GM23338 (cell line): ENCODE data around the gene MPRIP. TPM values are rescaled to one million over a fixed set of nuclear protein-coding genes. Genes with fewer than 3 reads are reported as not detected.
A peak's percentile ranks its signal among the peaks of the same experiment; 100 is the strongest.

Experiments used
- ATAC-seq: fragments of 200-7000 bp; cut with Tn5 transposase; 3 replicates; pipeline ENCODE4 v1.9.1; 2020
- DNase-seq: peaks from one replicate; pipeline ENCODE4 v3.0.0-alpha.2; 2015; ENCODE audit warnings: low spot score
- H2AFZ ChIP-seq: fragments of 200-600 bp; sonication (generic); 2 replicates; pipeline ENCODE4 v1.8.0; 2016; ENCODE audit warnings: antibody characterized with exemption, mild to moderate bottlenecking, moderate library complexity
- H3F3A ChIP-seq: fragments of 200-600 bp; sonication (generic); replicated peaks from 2 replicates; pipeline ENCODE4 v1.8.0; 2017; ENCODE audit warnings: antibody characterized with exemption, mixed run types, low read depth
- H3K27ac ChIP-seq: fragments of 200-600 bp; sonication (generic); 2 replicates; pipeline ENCODE4 v1.6.1; 2016; ENCODE audit warnings: low read depth
- H3K27me3 ChIP-seq: fragments of 200-600 bp; sonication (generic); 2 replicates; pipeline ENCODE4 v1.8.0; 2016; ENCODE audit warnings: mild to moderate bottlenecking, mixed run types, moderate library complexity; ENCODE audit not compliant: insufficient read depth
- H3K36me3 ChIP-seq: fragments of 200-600 bp; sonication (generic); 2 replicates; pipeline ENCODE4 v1.8.0; 2016; ENCODE audit warnings: mild to moderate bottlenecking; ENCODE audit not compliant: insufficient read depth
- H3K4me1 ChIP-seq: fragments of 200-600 bp; sonication (generic); 2 replicates; pipeline ENCODE4 v1.8.0; 2016; ENCODE audit warnings: mild to moderate bottlenecking, moderate library complexity; ENCODE audit not compliant: insufficient read depth
- H3K4me2 ChIP-seq: fragments of 200-600 bp; sonication (generic); 2 replicates; pipeline ENCODE4 v1.7.1; 2017; ENCODE audit warnings: mixed run types
- H3K4me3 ChIP-seq: fragments of 200-600 bp; sonication (generic); 2 replicates; pipeline ENCODE4 v1.6.1; 2016; ENCODE audit warnings: mixed run types
- H3K79me2 ChIP-seq: fragments of 200-600 bp; sonication (generic); replicated peaks from 2 replicates; pipeline ENCODE4 v1.8.0; 2017; ENCODE audit warnings: mild to moderate bottlenecking; ENCODE audit not compliant: insufficient read depth
- H3K9me2 ChIP-seq: fragments of 200-600 bp; sonication (generic); 2 replicates; pipeline ENCODE4 v1.8.0; 2017; ENCODE audit not compliant: insufficient read depth
- H4K20me1 ChIP-seq: fragments of 200-600 bp; sonication (generic); replicated peaks from 2 replicates; pipeline ENCODE4 v1.8.0; 2017; ENCODE audit warnings: mild to moderate bottlenecking; ENCODE audit not compliant: insufficient read depth
- H3K27ac Mint-ChIP-seq: 2 replicates; pipeline ENCODE4 v1.8.0; 2020; ENCODE audit warnings: inconsistent platforms, mild to moderate bottlenecking, moderate library complexity, mixed read lengths
- H3K27me3 Mint-ChIP-seq: 3 replicates; pipeline ENCODE4 v1.8.0; 2022; ENCODE audit warnings: low read depth, mild to moderate bottlenecking, moderate library complexity, mixed read lengths, inconsistent platforms; ENCODE audit not compliant: insufficient read depth, poor library complexity
- H3K36me3 Mint-ChIP-seq: 3 replicates; pipeline ENCODE4 v1.8.0; 2021; ENCODE audit warnings: low read depth, mild to moderate bottlenecking, inconsistent platforms, moderate library complexity, mixed read lengths
- H3K4me1 Mint-ChIP-seq: 3 replicates; pipeline ENCODE4 v1.8.0; 2020; ENCODE audit warnings: mild to moderate bottlenecking, inconsistent platforms, mixed read lengths
- H3K4me3 Mint-ChIP-seq: 3 replicates; pipeline ENCODE4 v1.8.0; 2021; ENCODE audit warnings: moderate library complexity, mild to moderate bottlenecking, inconsistent platforms, mixed read lengths
- H3K9me3 Mint-ChIP-seq: 3 replicates; pipeline ENCODE4 v1.8.0; 2020; ENCODE audit warnings: moderate library complexity, mild to moderate bottlenecking, inconsistent platforms, mixed read lengths
- CREB1 ChIP-seq: fragments of 250-450 bp; sonication (Bioruptor Pico); IDR thresholded peaks from 2 replicates; pipeline ENCODE4 v1.5.0; 2020; ENCODE audit warnings: low read depth, mild to moderate bottlenecking, moderate library complexity
- EZH2 ChIP-seq: fragments of 200-600 bp; sonication (generic); IDR thresholded peaks from one replicate; pipeline ENCODE4 v1.8.0; 2017; ENCODE audit warnings: antibody characterized with exemption, mild to moderate bottlenecking, low read depth; ENCODE audit not compliant: unreplicated experiment
- EZH2phosphoT487 ChIP-seq: fragments of 200-600 bp; sonication (generic); IDR thresholded peaks from one replicate; pipeline ENCODE4 v1.8.1; 2018; ENCODE audit warnings: antibody characterized with exemption; ENCODE audit not compliant: unreplicated experiment
- JUNB ChIP-seq: IDR thresholded peaks from one replicate; pipeline ENCODE4 v1.6.1; 2016; ENCODE audit warnings: antibody characterized with exemption; ENCODE audit not compliant: unreplicated experiment
- NANOG ChIP-seq: IDR thresholded peaks from 2 replicates; pipeline ENCODE4 v1.6.1; 2016; ENCODE audit warnings: antibody characterized with exemption, borderline replicate concordance
- POLR2AphosphoS5 ChIP-seq: IDR thresholded peaks from 2 replicates; pipeline ENCODE4 v1.6.1; 2016; ENCODE audit warnings: antibody characterized with exemption, low read depth
- STAT1 ChIP-seq: IDR thresholded peaks from one replicate; pipeline ENCODE4 v1.6.1; 2016; ENCODE audit warnings: antibody characterized with exemption; ENCODE audit not compliant: unreplicated experiment
- ZNF114 ChIP-seq: fragments of 250-450 bp; sonication (Bioruptor Pico); IDR thresholded peaks from 2 replicates; pipeline ENCODE4 v1.5.0; 2020; ENCODE audit warnings: mild to moderate bottlenecking, moderate library complexity
- ZNF331 ChIP-seq: fragments of 250-450 bp; sonication (Bioruptor Pico); IDR thresholded peaks from 2 replicates; pipeline ENCODE4 v1.5.0; 2020; ENCODE audit warnings: low read depth, mild to moderate bottlenecking, moderate library complexity
- polyA plus RNA-seq: library from polyadenylated mRNA; unstranded; fragments of >200 nt; fragmentation: Nextera tagmentation; extraction: Ambion mirVana; gene quantifications from 2 replicates; pipeline ENCODE4 v1.2.1, GENCODE V29; 2016
- total RNA-seq: library from RNA; depleted of rRNA; stranded (reverse); fragments of >200 nt; shearing (Covaris generic); gene quantifications from 2 replicates; pipeline ENCODE4 v1.2.3, GENCODE V29; 2014
- TF ChIP-seq, protein P1 (sequence below): IDR thresholded peaks from one replicate; pipeline ENCODE4 v1.6.1; 2018; ENCODE audit warnings: antibody characterized with exemption; ENCODE audit not compliant: unreplicated experiment
- TF ChIP-seq, protein P2 (sequence below): fragments of 250-450 bp; sonication (Bioruptor Pico); IDR thresholded peaks from 2 replicates; pipeline ENCODE4 v1.5.0; 2020; ENCODE audit warnings: mild to moderate bottlenecking, moderate library complexity
- TF ChIP-seq, protein P3 (sequence below), 2 experiments: fragments of 200-600 bp in 1 of 2; sonication (generic) in 1 of 2; conservative IDR thresholded peaks; 2 replicates each; pipeline versions ENCODE4 v1.5.1 to v1.6.1; 2016 to 2017; ENCODE audit warnings: antibody characterized with exemption in 2 of 2, low read depth in 2 of 2, mild to moderate bottlenecking in 2 of 2, moderate library complexity in 1 of 2
- TF ChIP-seq, protein P4 (sequence below): IDR thresholded peaks from 2 replicates; pipeline ENCODE4 v1.6.1; 2016; ENCODE audit warnings: antibody characterized with exemption

The MPRIP gene
- total and polyA plus RNA-seq, 2 experiments from 2014 or later = 39.3 to 113 TPM

DNA sequence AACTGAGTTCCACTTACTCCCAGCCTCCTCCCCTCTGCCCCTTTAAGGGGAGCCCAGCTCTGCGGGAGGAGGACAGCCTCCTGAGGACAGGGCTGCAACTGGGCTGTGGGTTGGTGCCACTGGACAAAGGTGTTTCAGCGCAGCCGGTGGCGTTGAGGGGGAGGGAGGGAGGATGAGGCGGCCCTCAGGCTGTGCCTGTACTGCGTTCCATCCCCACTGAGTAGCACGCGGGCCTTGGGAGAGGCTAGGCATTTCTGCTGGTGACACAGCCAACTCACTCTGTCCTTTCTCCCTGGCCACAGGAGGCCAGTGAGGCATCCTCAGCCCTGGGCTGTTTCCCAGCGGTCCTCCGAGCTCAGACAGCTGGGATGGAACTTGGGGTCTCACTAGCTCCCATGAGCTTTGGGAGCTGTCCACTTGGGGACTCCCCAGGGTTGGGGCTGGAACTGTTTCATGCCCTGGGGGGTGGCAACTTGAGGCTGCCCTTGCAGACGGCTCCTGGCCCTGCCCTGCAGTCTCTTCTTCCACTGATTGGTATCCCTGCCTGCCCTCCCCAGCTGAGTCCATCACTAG lies 70.5 kb downstream of the MPRIP start:
- peaks cover 18% of the 10 kb centered on the region for H3K4me1 Mint-ChIP-seq
- no peak for DNase-seq
- ATAC-seq = peak; percentile 21

More for the DNA sequence above, 70.5 kb downstream of the MPRIP start:
- H3K4me3 Mint-ChIP-seq = no peak overlapping the region
- Histone ChIP-seq H3K27me3 (no peaks in the 10 kb centered on the region), H2AFZ (no peak overlapping the region), H3F3A (no peaks in the 10 kb centered on the region), H3K79me2 (peaks cover 49% of the 10 kb centered on the region), H3K27ac (no peak overlapping the region), H3K4me2 (no peak overlapping the region), H3K4me1 (no peaks in the 10 kb centered on the region; the same call in 1 of the 2 replicates), H3K36me3 (no peaks in the 10 kb centered on the region), H3K4me3 (no peak overlapping the region), H4K20me1 (peaks cover 22% of the 10 kb centered on the region; the same call in 1 of the 2 replicates), H3K9me2 (no peaks in the 10 kb centered on the region)
- H3K36me3 Mint-ChIP-seq = no peaks in the 10 kb centered on the region
- H3K27me3 Mint-ChIP-seq = peaks cover 4% of the 10 kb centered on the region
- no peaks in the 10 kb centered on the region for H3K9me3 Mint-ChIP-seq
- TF ChIP-seq, protein P1, sequence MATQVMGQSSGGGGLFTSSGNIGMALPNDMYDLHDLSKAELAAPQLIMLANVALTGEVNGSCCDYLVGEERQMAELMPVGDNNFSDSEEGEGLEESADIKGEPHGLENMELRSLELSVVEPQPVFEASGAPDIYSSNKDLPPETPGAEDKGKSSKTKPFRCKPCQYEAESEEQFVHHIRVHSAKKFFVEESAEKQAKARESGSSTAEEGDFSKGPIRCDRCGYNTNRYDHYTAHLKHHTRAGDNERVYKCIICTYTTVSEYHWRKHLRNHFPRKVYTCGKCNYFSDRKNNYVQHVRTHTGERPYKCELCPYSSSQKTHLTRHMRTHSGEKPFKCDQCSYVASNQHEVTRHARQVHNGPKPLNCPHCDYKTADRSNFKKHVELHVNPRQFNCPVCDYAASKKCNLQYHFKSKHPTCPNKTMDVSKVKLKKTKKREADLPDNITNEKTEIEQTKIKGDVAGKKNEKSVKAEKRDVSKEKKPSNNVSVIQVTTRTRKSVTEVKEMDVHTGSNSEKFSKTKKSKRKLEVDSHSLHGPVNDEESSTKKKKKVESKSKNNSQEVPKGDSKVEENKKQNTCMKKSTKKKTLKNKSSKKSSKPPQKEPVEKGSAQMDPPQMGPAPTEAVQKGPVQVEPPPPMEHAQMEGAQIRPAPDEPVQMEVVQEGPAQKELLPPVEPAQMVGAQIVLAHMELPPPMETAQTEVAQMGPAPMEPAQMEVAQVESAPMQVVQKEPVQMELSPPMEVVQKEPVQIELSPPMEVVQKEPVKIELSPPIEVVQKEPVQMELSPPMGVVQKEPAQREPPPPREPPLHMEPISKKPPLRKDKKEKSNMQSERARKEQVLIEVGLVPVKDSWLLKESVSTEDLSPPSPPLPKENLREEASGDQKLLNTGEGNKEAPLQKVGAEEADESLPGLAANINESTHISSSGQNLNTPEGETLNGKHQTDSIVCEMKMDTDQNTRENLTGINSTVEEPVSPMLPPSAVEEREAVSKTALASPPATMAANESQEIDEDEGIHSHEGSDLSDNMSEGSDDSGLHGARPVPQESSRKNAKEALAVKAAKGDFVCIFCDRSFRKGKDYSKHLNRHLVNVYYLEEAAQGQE = no peak
- TF ChIP-seq NANOG (no peak), CREB1 (CRISPR knock-in tag) (no peak), EZH2 (no peak), EZH2phosphoT487 (no peak), POLR2AphosphoS5 (no peak), ZNF114 (CRISPR knock-in tag) (no peak), STAT1 (no peak), JUNB (no peak), ZNF331 (CRISPR knock-in tag) (no peak)
- TF ChIP-seq, protein P2, sequence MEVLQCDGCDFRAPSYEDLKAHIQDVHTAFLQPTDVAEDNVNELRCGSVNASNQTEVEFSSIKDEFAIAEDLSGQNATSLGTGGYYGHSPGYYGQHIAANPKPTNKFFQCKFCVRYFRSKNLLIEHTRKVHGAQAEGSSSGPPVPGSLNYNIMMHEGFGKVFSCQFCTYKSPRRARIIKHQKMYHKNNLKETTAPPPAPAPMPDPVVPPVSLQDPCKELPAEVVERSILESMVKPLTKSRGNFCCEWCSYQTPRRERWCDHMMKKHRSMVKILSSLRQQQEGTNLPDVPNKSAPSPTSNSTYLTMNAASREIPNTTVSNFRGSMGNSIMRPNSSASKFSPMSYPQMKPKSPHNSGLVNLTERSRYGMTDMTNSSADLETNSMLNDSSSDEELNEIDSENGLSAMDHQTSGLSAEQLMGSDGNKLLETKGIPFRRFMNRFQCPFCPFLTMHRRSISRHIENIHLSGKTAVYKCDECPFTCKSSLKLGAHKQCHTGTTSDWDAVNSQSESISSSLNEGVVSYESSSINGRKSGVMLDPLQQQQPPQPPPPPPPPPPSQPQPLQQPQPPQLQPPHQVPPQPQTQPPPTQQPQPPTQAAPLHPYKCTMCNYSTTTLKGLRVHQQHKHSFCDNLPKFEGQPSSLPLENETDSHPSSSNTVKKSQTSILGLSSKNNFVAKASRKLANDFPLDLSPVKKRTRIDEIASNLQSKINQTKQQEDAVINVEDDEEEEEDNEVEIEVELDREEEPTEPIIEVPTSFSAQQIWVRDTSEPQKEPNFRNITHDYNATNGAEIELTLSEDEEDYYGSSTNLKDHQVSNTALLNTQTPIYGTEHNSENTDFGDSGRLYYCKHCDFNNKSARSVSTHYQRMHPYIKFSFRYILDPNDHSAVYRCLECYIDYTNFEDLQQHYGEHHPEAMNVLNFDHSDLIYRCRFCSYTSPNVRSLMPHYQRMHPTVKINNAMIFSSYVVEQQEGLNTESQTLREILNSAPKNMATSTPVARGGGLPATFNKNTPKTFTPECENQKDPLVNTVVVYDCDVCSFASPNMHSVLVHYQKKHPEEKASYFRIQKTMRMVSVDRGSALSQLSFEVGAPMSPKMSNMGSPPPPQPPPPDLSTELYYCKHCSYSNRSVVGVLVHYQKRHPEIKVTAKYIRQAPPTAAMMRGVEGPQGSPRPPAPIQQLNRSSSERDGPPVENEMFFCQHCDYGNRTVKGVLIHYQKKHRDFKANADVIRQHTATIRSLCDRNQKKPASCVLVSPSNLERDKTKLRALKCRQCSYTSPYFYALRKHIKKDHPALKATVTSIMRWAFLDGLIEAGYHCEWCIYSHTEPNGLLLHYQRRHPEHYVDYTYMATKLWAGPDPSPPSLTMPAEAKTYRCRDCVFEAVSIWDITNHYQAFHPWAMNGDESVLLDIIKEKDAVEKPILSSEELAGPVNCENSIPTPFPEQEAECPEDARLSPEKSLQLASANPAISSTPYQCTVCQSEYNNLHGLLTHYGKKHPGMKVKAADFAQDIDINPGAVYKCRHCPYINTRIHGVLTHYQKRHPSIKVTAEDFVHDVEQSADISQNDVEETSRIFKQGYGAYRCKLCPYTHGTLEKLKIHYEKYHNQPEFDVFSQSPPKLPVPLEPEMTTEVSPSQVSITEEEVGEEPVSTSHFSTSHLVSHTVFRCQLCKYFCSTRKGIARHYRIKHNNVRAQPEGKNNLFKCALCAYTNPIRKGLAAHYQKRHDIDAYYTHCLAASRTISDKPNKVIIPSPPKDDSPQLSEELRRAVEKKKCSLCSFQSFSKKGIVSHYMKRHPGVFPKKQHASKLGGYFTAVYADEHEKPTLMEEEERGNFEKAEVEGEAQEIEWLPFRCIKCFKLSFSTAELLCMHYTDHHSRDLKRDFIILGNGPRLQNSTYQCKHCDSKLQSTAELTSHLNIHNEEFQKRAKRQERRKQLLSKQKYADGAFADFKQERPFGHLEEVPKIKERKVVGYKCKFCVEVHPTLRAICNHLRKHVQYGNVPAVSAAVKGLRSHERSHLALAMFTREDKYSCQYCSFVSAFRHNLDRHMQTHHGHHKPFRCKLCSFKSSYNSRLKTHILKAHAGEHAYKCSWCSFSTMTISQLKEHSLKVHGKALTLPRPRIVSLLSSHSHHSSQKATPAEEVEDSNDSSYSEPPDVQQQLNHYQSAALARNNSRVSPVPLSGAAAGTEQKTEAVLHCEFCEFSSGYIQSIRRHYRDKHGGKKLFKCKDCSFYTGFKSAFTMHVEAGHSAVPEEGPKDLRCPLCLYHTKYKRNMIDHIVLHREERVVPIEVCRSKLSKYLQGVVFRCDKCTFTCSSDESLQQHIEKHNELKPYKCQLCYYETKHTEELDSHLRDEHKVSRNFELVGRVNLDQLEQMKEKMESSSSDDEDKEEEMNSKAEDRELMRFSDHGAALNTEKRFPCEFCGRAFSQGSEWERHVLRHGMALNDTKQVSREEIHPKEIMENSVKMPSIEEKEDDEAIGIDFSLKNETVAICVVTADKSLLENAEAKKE (CRISPR knock-in tag) = no peak
- TF ChIP-seq, protein P3, sequence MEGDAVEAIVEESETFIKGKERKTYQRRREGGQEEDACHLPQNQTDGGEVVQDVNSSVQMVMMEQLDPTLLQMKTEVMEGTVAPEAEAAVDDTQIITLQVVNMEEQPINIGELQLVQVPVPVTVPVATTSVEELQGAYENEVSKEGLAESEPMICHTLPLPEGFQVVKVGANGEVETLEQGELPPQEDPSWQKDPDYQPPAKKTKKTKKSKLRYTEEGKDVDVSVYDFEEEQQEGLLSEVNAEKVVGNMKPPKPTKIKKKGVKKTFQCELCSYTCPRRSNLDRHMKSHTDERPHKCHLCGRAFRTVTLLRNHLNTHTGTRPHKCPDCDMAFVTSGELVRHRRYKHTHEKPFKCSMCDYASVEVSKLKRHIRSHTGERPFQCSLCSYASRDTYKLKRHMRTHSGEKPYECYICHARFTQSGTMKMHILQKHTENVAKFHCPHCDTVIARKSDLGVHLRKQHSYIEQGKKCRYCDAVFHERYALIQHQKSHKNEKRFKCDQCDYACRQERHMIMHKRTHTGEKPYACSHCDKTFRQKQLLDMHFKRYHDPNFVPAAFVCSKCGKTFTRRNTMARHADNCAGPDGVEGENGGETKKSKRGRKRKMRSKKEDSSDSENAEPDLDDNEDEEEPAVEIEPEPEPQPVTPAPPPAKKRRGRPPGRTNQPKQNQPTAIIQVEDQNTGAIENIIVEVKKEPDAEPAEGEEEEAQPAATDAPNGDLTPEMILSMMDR (conservative IDR thresholded peaks at IDR 0.05; ENCODE audit: low read depth in 2 of 2) = no peak
- TF ChIP-seq, protein P4, sequence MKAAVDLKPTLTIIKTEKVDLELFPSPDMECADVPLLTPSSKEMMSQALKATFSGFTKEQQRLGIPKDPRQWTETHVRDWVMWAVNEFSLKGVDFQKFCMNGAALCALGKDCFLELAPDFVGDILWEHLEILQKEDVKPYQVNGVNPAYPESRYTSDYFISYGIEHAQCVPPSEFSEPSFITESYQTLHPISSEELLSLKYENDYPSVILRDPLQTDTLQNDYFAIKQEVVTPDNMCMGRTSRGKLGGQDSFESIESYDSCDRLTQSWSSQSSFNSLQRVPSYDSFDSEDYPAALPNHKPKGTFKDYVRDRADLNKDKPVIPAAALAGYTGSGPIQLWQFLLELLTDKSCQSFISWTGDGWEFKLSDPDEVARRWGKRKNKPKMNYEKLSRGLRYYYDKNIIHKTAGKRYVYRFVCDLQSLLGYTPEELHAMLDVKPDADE = no peak
- H3K27ac Mint-ChIP-seq = no peak overlapping the region
